GM12878 (cell line): ENCODE results near the gene C20orf96. TPM values are rescaled to one million over a fixed set of nuclear protein-coding genes. Genes with fewer than 3 reads are reported as not detected.

ENCODE experiments used
- ATF7 ChIP-seq: fragments of 450-650 bp; IDR thresholded peaks from 2 replicates; pipeline ENCODE4 v1.6.1; 2016; ENCODE audit warnings: low read depth, mild to moderate bottlenecking
- CEBPB ChIP-seq, 2 experiments: fragments of 150-350 bp in 1 of 2; IDR thresholded peaks; 2 replicates each; pipeline ENCODE4 v1.6.1; 2012 to 2014; ENCODE audit warnings: low read depth in 2 of 2, low read length in 2 of 2, borderline replicate concordance in 1 of 2, inconsistent platforms in 1 of 2
- CHD4 ChIP-seq: fragments of 200-600 bp; sonication (generic); IDR thresholded peaks from 2 replicates; pipeline ENCODE4 v1.6.1; 2016; ENCODE audit warnings: mild to moderate bottlenecking
- IRF3 ChIP-seq: fragments of 450-650 bp; IDR thresholded peaks from 2 replicates; pipeline ENCODE4 v1.6.1; 2014; ENCODE audit warnings: mild to moderate bottlenecking
- LARP7 ChIP-seq: fragments of 450-650 bp; IDR thresholded peaks from 2 replicates; pipeline ENCODE4 v1.6.1; 2017; ENCODE audit warnings: mild to moderate bottlenecking
- NR2C2 ChIP-seq: IDR thresholded peaks from 2 replicates; pipeline ENCODE4 v1.6.1; 2011; ENCODE audit warnings: borderline replicate concordance, low read depth; ENCODE audit not compliant: control insufficient read depth, insufficient read length
- POLR2AphosphoS2 ChIP-seq: IDR thresholded peaks from 2 replicates; pipeline ENCODE4 v1.6.1; 2011; ENCODE audit warnings: low read depth, mild to moderate bottlenecking, low read length, improper control_type of control experiment, moderate library complexity
- RFX5 ChIP-seq: IDR thresholded peaks from 2 replicates; pipeline ENCODE4 v1.6.1; 2011; ENCODE audit warnings: low read depth, low read length, improper control_type of control experiment
- SKIL ChIP-seq: fragments of 450-650 bp; IDR thresholded peaks from 2 replicates; pipeline ENCODE4 v1.6.1; 2017; ENCODE audit warnings: mild to moderate bottlenecking, low read depth, inconsistent platforms; ENCODE audit not compliant: poor library complexity, severe bottlenecking
- SMAD1 ChIP-seq: fragments of 450-650 bp; IDR thresholded peaks from 2 replicates; pipeline ENCODE4 v1.6.1; 2018; ENCODE audit warnings: mild to moderate bottlenecking, low read depth; ENCODE audit not compliant: partially characterized antibody
- TARDBP ChIP-seq: IDR thresholded peaks from 2 replicates; pipeline ENCODE4 v1.6.1; 2016; ENCODE audit warnings: borderline replicate concordance
- YBX1 ChIP-seq: fragments of 450-650 bp; IDR thresholded peaks from 2 replicates; pipeline ENCODE4 v1.6.1; 2016; ENCODE audit warnings: antibody characterized with exemption
- ZNF24 ChIP-seq: fragments of 450-650 bp; IDR thresholded peaks from 2 replicates; pipeline ENCODE4 v1.6.1; 2017; ENCODE audit warnings: antibody characterized with exemption, mild to moderate bottlenecking
- polyA plus RNA-seq, 11 experiments: library from polyadenylated mRNA; depleted of rRNA in 4 of 11; unstranded in 6 of 11; stranded (reverse) in 5 of 11; fragments of >200 nt; fragmentation: Nextera tagmentation in 4 of 11; fragmentation: Illumina TruSeq in 1 of 11; extraction: Ambion mirVana in 4 of 11; extraction: Trizol in 1 of 11; gene quantifications; 1 replicate in 1 of 11; 2 replicates in 10 of 11; pipeline versions ENCODE4 v1.2.1 to v1.2.3, GENCODE V29; 2011 to 2016; ENCODE audit warnings: inconsistent platforms in 2 of 11, missing spikeins in 2 of 11, low read depth in 1 of 11
- total RNA-seq, 4 experiments: library from RNA; depleted of rRNA in 3 of 4; stranded (reverse); fragments of >200 nt in 3 of 4; fragmentation: Illumina TruSeq in 1 of 4; extraction: Trizol in 1 of 4; gene quantifications; 2 replicates each; pipeline versions ENCODE4 v1.2.1 to v1.2.3, GENCODE V29; 2013 to 2021
- TF ChIP-seq, protein P1 (sequence below): IDR thresholded peaks from 2 replicates; pipeline ENCODE4 v1.6.1; 2011; ENCODE audit warnings: borderline replicate concordance, low read depth, mild to moderate bottlenecking, moderate library complexity, mixed read lengths, low read length; ENCODE audit not compliant: insufficient read depth; ENCODE audit errors: extremely low read length
- TF ChIP-seq, protein P2 (sequence below): IDR thresholded peaks from 2 replicates; pipeline ENCODE4 v1.6.1; 2012; ENCODE audit warnings: mild to moderate bottlenecking, low read depth, low read length
- TF ChIP-seq, protein P3 (sequence below): IDR thresholded peaks from 2 replicates; pipeline ENCODE4 v1.6.1; 2011; ENCODE audit warnings: mild to moderate bottlenecking, low read depth, low read length, moderate library complexity; ENCODE audit not compliant: insufficient replicate concordance
- TF ChIP-seq, protein P4 (sequence below): fragments of 450-650 bp; IDR thresholded peaks from 2 replicates; pipeline ENCODE4 v1.6.1; 2018; ENCODE audit warnings: borderline replicate concordance, mild to moderate bottlenecking; ENCODE audit not compliant: partially characterized antibody

Gene C20orf96
- total and polyA plus RNA-seq, 10 of the 15 experiments (the other 5 are each of a cell fraction or from before 2014, with no cell fraction given): 1.4 to 8.6 (median 5.9) TPM

DNA sequence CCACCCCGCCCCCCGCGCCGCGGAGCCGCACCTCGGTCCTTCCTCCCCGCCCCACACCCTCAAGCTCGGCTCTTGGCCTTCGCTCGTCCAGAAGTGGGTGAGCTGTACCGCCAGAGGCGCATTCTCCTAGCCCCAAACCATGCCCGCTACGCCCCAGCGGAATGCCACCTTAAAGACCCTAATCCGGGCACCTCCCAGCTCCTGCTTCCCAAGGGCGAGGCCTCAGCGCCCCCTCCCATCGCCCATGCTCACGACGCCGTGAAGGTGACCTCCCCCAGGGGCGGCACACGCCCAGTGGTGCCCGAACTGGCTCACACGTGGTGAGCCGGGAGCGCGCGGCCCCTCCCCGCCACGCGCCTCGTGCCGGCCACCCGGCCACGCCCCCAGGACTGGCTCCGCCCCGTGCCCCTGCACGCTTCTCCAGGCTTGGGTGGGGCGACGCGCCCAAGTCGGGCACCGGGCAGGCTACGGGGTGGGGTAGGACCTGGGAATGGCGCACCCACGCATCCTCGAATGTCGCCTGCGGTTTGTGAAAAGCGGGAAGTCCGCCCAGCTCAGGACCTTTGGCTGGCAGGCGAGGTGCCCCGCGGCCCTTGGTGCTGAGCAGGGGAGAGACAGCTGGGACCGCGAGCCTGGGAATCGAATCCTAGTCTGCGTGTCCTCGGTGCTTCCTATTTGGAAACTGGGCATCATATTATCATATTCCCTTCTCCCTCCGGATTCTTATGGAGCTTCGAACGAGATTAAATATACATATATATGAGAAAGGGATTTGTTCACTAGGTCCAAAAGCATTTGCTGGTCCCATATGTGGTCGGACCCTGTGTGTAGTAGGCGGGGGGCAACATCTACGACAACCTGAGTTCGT lies 33.9 kb upstream of the C20orf96 start (continued):
- TF ChIP-seq CEBPB (IDR thresholded peaks at IDR 0.05; ENCODE audit: borderline replicate concordance in 1 of 2, low read depth in 2 of 2, low read length in 2 of 2) (no peak), POLR2AphosphoS2 (no peak), IRF3 (no peak), NR2C2 (no peak), CHD4 (no peak), TARDBP (0 out of 2 replicates have a peak, but pooled peaks have one; percentile 41), LARP7 (peak; percentile 73; the same call in 1 of the 2 replicates), RFX5 (0 out of 2 replicates have a peak, but pooled peaks have one; percentile 58), YBX1 (no peak), ATF7 (no peak), SKIL (no peak), ZNF24 (no peak), SMAD1 (no peak)
- TF ChIP-seq, protein P1, sequence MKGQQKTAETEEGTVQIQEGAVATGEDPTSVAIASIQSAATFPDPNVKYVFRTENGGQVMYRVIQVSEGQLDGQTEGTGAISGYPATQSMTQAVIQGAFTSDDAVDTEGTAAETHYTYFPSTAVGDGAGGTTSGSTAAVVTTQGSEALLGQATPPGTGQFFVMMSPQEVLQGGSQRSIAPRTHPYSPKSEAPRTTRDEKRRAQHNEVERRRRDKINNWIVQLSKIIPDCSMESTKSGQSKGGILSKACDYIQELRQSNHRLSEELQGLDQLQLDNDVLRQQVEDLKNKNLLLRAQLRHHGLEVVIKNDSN: peak; percentile 79
- TF ChIP-seq, protein P2, sequence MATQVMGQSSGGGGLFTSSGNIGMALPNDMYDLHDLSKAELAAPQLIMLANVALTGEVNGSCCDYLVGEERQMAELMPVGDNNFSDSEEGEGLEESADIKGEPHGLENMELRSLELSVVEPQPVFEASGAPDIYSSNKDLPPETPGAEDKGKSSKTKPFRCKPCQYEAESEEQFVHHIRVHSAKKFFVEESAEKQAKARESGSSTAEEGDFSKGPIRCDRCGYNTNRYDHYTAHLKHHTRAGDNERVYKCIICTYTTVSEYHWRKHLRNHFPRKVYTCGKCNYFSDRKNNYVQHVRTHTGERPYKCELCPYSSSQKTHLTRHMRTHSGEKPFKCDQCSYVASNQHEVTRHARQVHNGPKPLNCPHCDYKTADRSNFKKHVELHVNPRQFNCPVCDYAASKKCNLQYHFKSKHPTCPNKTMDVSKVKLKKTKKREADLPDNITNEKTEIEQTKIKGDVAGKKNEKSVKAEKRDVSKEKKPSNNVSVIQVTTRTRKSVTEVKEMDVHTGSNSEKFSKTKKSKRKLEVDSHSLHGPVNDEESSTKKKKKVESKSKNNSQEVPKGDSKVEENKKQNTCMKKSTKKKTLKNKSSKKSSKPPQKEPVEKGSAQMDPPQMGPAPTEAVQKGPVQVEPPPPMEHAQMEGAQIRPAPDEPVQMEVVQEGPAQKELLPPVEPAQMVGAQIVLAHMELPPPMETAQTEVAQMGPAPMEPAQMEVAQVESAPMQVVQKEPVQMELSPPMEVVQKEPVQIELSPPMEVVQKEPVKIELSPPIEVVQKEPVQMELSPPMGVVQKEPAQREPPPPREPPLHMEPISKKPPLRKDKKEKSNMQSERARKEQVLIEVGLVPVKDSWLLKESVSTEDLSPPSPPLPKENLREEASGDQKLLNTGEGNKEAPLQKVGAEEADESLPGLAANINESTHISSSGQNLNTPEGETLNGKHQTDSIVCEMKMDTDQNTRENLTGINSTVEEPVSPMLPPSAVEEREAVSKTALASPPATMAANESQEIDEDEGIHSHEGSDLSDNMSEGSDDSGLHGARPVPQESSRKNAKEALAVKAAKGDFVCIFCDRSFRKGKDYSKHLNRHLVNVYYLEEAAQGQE: no peak
- TF ChIP-seq, protein P3, sequence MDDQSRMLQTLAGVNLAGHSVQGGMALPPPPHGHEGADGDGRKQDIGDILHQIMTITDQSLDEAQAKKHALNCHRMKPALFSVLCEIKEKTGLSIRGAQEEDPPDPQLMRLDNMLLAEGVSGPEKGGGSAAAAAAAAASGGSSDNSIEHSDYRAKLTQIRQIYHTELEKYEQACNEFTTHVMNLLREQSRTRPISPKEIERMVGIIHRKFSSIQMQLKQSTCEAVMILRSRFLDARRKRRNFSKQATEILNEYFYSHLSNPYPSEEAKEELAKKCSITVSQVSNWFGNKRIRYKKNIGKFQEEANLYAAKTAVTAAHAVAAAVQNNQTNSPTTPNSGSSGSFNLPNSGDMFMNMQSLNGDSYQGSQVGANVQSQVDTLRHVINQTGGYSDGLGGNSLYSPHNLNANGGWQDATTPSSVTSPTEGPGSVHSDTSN: no peak
- TF ChIP-seq, protein P4, sequence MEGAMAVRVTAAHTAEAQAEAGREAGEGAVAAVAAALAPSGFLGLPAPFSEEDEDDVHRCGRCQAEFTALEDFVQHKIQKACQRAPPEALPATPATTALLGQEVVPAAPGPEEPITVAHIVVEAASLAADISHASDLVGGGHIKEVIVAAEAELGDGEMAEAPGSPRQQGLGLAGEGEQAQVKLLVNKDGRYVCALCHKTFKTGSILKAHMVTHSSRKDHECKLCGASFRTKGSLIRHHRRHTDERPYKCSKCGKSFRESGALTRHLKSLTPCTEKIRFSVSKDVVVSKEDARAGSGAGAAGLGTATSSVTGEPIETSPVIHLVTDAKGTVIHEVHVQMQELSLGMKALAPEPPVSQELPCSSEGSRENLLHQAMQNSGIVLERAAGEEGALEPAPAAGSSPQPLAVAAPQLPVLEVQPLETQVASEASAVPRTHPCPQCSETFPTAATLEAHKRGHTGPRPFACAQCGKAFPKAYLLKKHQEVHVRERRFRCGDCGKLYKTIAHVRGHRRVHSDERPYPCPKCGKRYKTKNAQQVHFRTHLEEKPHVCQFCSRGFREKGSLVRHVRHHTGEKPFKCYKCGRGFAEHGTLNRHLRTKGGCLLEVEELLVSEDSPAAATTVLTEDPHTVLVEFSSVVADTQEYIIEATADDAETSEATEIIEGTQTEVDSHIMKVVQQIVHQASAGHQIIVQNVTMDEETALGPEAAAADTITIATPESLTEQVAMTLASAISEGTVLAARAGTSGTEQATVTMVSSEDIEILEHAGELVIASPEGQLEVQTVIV: no peak
